Panc1 (cell line): Measurements from ENCODE around the gene NKAIN2. TPM values are rescaled to one million over a fixed set of nuclear protein-coding genes. Genes with fewer than 3 reads are reported as not detected.

Source experiments
- ATAC-seq: fragments of 200-7000 bp; cut with Tn5 transposase; 2 replicates; pipeline ENCODE4 v1.9.1; 2020; ENCODE audit warnings: mild to moderate bottlenecking, moderate library complexity
- BruUV-seq: library from RNA; stranded (reverse); fragments of 400-500 nt; replicated peaks from 2 replicates; lab custom pipeline; 2021; lab: Mats Ljungman, UMichigan
- CTCF ChIA-PET: fragments of 300-600 bp; sonication (Branson Sonifier 250); formaldehyde crosslinking; loops from one replicate; lab custom pipeline; 2022; ENCODE audit warnings: antibody characterized with exemption; lab: Charles Lee
- POLR2A ChIA-PET: fragments of 300-600 bp; sonication (Branson Sonifier 250); formaldehyde crosslinking; loops from one replicate; lab custom pipeline; 2022; ENCODE audit warnings: antibody characterized with exemption; lab: Charles Lee
- DNase-seq: peaks from one replicate; pipeline ENCODE4 v3.0.0-alpha.2; 2010; ENCODE audit warnings: low read depth, low spot score
- H3K27ac ChIP-seq: 2 replicates; pipeline ENCODE4 v1.5.1; 2011; ENCODE audit warnings: mild to moderate bottlenecking, low read length, inconsistent platforms
- H3K27me3 ChIP-seq: fragments of 200-500 bp; sonication (Bioruptor generic); 2 replicates; pipeline ENCODE4 v1.6.0; 2014; ENCODE audit warnings: low read length, inconsistent platforms; ENCODE audit not compliant: control insufficient read depth, insufficient read depth
- H3K36me3 ChIP-seq: fragments of 200-500 bp; sonication (Bioruptor generic); 2 replicates; pipeline ENCODE4 v1.5.1; 2014; ENCODE audit warnings: inconsistent platforms, mild to moderate bottlenecking, low read length, moderate library complexity; ENCODE audit not compliant: control insufficient read depth, insufficient read depth
- H3K4me1 ChIP-seq: 2 replicates; pipeline ENCODE4 v1.5.1; 2011; ENCODE audit warnings: inconsistent platforms, mild to moderate bottlenecking, low read length, moderate library complexity; ENCODE audit not compliant: control insufficient read depth, insufficient read depth
- H3K4me3 ChIP-seq, 2 experiments: 2 replicates each; pipeline ENCODE4 v1.5.1; 2011 to 2012; ENCODE audit warnings: low read depth in 2 of 2, low read length in 2 of 2, mild to moderate bottlenecking in 2 of 2, inconsistent platforms in 1 of 2, moderate library complexity in 1 of 2
- H3K9me3 ChIP-seq: fragments of 200-500 bp; sonication (Bioruptor generic); 2 replicates; pipeline ENCODE4 v1.5.1; 2014; ENCODE audit warnings: low read depth, mild to moderate bottlenecking, inconsistent platforms, low read length, moderate library complexity; ENCODE audit not compliant: control insufficient read depth, insufficient read depth
- POLR2AphosphoS5 ChIP-seq: IDR thresholded peaks from 2 replicates; pipeline ENCODE4 v1.6.1; 2012; ENCODE audit warnings: mild to moderate bottlenecking, low read depth, low read length, moderate library complexity
- SIN3A ChIP-seq: IDR thresholded peaks from 2 replicates; pipeline ENCODE4 v1.6.1; 2012; ENCODE audit warnings: low read depth, mild to moderate bottlenecking, low read length, moderate library complexity, borderline replicate concordance; ENCODE audit not compliant: insufficient read depth
- TCF7L2 ChIP-seq: IDR thresholded peaks from 2 replicates; pipeline ENCODE4 v1.6.1; 2011; ENCODE audit warnings: mild to moderate bottlenecking, low read depth, low read length, inconsistent platforms
- in situ Hi-C: cut with HindIII; loops from 2 replicates; pipeline ENCODE4 v1.10.0; 2016; ENCODE audit warnings: low sequenced_read_pairs, low pct_unique_long_range_greater_than_20kb
- intact Hi-C: fragments of 100-400 bp; cut with micrococcal nuclease; formaldehyde crosslinking; loops from one replicate; pipeline ENCODE4 v1.10.0; 2022; ENCODE audit not compliant: unreplicated experiment
- total RNA-seq: library from RNA; stranded (reverse); gene quantifications from one replicate; pipeline ENCODE4 v1.2.1, GENCODE V29; 2021; ENCODE audit not compliant: unreplicated experiment
- TF ChIP-seq, protein P1 (sequence below): fragments of 450-650 bp; IDR thresholded peaks from 2 replicates; pipeline ENCODE4 v1.5.1; 2017; ENCODE audit warnings: mild to moderate bottlenecking
- TF ChIP-seq, protein P2 (sequence below), 2 experiments: IDR thresholded peaks; 2 replicates each; pipeline ENCODE4 v1.6.1; 2011 to 2012; ENCODE audit warnings: low read depth in 2 of 2, control low read depth in 1 of 2, low read length in 1 of 2, mild to moderate bottlenecking in 1 of 2, moderate library complexity in 1 of 2; ENCODE audit not compliant: insufficient read depth in 1 of 2

The NKAIN2 gene
- total RNA-seq, 1 experiment from 2014 or later = 2.6 TPM

DNA sequence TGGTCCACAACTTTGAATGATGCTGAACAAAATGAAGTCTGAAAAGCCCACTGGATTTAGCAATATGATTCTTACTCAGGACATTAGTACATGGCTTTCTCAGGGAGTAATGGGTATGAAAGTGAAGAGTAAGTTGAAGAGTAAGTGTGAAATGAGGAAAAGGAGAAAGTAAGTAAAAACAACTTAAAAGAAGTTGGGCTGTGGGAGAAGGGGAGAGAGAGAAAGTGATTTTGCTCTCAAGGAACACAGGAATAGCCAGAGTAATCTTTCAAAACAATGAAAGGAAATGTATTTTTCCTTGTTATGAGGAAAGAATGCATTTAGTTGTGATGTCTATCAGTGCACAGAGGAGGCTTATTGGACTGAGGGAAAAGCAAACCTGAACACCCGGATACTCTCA is 39.8 kb upstream of the NKAIN2 start:
- Histone ChIP-seq H3K4me3 (no peak overlapping the region), H3K4me1 (no peaks in the 10 kb centered on the region), H3K9me3 (0 out of 2 replicates have a peak, but pooled peaks cover 6% of the 10 kb centered on the region), H3K36me3 (no peaks in the 10 kb centered on the region), H3K27ac (no peak overlapping the region), H3K27me3 (no peaks in the 10 kb centered on the region)
- BruUV-seq = no TSS peak
- no peak for DNase-seq
- TF ChIP-seq, protein P1, sequence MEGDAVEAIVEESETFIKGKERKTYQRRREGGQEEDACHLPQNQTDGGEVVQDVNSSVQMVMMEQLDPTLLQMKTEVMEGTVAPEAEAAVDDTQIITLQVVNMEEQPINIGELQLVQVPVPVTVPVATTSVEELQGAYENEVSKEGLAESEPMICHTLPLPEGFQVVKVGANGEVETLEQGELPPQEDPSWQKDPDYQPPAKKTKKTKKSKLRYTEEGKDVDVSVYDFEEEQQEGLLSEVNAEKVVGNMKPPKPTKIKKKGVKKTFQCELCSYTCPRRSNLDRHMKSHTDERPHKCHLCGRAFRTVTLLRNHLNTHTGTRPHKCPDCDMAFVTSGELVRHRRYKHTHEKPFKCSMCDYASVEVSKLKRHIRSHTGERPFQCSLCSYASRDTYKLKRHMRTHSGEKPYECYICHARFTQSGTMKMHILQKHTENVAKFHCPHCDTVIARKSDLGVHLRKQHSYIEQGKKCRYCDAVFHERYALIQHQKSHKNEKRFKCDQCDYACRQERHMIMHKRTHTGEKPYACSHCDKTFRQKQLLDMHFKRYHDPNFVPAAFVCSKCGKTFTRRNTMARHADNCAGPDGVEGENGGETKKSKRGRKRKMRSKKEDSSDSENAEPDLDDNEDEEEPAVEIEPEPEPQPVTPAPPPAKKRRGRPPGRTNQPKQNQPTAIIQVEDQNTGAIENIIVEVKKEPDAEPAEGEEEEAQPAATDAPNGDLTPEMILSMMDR = no peak
- TF ChIP-seq SIN3A = no peak
- TF ChIP-seq, protein P2, sequence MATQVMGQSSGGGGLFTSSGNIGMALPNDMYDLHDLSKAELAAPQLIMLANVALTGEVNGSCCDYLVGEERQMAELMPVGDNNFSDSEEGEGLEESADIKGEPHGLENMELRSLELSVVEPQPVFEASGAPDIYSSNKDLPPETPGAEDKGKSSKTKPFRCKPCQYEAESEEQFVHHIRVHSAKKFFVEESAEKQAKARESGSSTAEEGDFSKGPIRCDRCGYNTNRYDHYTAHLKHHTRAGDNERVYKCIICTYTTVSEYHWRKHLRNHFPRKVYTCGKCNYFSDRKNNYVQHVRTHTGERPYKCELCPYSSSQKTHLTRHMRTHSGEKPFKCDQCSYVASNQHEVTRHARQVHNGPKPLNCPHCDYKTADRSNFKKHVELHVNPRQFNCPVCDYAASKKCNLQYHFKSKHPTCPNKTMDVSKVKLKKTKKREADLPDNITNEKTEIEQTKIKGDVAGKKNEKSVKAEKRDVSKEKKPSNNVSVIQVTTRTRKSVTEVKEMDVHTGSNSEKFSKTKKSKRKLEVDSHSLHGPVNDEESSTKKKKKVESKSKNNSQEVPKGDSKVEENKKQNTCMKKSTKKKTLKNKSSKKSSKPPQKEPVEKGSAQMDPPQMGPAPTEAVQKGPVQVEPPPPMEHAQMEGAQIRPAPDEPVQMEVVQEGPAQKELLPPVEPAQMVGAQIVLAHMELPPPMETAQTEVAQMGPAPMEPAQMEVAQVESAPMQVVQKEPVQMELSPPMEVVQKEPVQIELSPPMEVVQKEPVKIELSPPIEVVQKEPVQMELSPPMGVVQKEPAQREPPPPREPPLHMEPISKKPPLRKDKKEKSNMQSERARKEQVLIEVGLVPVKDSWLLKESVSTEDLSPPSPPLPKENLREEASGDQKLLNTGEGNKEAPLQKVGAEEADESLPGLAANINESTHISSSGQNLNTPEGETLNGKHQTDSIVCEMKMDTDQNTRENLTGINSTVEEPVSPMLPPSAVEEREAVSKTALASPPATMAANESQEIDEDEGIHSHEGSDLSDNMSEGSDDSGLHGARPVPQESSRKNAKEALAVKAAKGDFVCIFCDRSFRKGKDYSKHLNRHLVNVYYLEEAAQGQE (IDR thresholded peaks at IDR 0.05; ENCODE audit: insufficient read depth in 1 of 2, low read depth in 2 of 2, low read length in 1 of 2) = no peak
- no peak for TF ChIP-seq TCF7L2
- no peak for TF ChIP-seq POLR2AphosphoS5
- intact Hi-C loops = no loop called here
- ATAC-seq = no peak
- in situ Hi-C loops = no loop called here
- ChIA-PET CTCF (no interaction called here), POLR2A (no interaction called here)

DNA sequence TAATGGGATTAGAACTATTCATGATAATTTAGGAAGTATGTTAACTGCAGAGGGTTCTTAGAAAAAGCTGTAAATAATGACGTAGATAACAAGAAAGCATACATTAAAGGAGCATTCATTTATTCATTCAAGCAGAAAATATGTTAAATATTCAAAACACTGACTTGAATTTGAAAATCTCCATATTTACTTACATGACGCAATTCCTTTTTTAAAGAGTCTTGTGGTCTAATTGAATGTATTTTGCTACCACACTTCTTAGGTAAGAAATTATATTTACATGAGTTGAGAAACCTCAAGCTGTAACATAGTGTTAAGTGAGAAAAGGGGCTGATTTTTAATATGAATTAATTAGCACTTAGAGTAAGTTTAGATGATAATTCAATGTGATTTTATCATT is 38.9 kb upstream of the NKAIN2 start:
- Histone ChIP-seq H3K9me3 (0 out of 2 replicates have a peak, but pooled peaks cover 3% of the 10 kb centered on the region), H3K27me3 (no peaks in the 10 kb centered on the region), H3K27ac (no peak overlapping the region), H3K36me3 (no peaks in the 10 kb centered on the region), H3K4me3 (no peak overlapping the region), H3K4me1 (no peaks in the 10 kb centered on the region)
- intact Hi-C loops (no loop called here), in situ Hi-C loops (no loop called here)
- ChIA-PET CTCF (interaction anchor here (0.8 kb wide), 1 partner anchor 1993 kb away, joined by 9 read pairs; no protein-coding TSS in a partner anchor), POLR2A (no interaction called here)
- DNase-seq (no peak), ATAC-seq (no peak)
- no TSS peak for BruUV-seq
- TF ChIP-seq, protein P2 (IDR thresholded peaks at IDR 0.05; ENCODE audit: insufficient read depth in 1 of 2, low read depth in 2 of 2, low read length in 1 of 2) = no peak
- TF ChIP-seq TCF7L2 (no peak), POLR2AphosphoS5 (no peak), SIN3A (no peak)
- TF ChIP-seq, protein P1 = no peak
